Hepatic stellate cell (primary cell): ENCODE data around the gene KRT81.
"Not testable (repeated sequence)": the region's sequence is repeated elsewhere in the genome, so short reads cannot be mapped to it uniquely, and the experiment has no call there.

Experiments used
- DNase-seq: peaks from one replicate; pipeline ENCODE4 v3.0.0; 2011; ENCODE audit warnings: low spot score

The KRT81 gene

GRCh38 chr12:52241205-52241842 lies 50.0 kb downstream of the KRT81 start:
- no peak for DNase-seq

- not testable (repeated sequence) for DNase-seq
These were observed 51.1 kb downstream of the KRT81 start for GRCh38 chr12:52240247-52240646.

DNA sequence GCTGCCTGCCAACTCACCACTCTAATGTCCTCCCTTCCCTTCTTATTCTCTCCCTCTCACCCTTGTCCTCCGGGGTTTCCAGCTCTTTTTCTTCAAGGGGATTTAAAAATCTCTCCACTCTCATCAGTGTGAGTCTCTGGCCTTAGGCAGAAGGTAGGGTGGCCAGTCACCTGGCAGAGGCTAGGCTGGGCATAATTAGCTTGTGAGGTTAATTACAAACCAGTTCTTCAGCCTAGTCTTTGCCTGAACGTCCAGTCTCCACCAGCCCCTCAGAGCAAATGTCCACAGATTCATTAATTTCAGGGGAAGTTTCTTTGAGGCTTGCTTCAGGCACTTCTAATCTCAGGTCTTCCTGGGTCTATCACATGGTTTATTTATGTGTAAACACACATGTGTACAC lies 51.6 kb downstream of the KRT81 start:
- no peak for DNase-seq

- DNase-seq = no peak
These were observed 52.3 kb downstream of the KRT81 start for GRCh38 chr12:52238916-52239646.

GRCh38 chr12:52238207-52238840 lies 53.0 kb downstream of the KRT81 start:
- no peak for DNase-seq

DNA sequence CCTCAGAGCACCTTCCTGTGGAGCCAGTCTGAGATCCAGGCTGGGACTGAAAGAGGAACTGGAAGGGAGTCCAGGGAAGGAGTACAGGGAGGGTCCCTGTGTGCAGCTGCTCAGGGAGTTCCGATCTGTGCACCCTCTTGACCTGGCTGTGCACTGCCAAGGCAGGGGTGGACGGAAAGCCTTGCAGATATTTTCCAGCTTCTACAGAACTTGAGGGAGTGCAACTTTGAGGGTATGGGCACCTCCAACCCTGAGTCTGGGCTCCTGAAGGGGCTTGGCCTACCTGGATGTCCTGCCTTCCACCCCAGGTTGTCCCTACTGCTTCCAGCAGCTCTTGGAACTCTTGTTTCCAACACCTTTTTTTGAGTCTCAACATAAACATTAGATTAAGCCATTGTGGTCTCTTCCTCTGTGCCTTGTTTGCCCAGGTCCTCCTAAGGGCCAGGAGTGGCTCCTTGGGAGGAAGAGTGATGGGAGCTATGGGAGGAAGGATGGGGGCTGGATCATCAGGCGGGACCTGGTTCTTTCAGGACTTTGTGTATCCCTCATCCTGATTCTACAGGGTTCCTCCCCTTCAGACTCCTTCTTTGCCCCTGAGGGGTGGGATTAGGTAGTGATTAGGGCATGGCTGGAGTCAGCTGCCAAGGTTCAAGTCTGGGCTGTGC lies 54.8 kb downstream of the KRT81 start:
- no peak for DNase-seq
